Dermis blood vessel endothelial cell (primary cell): ENCODE measurements around the gene MDC1. TPM values are rescaled to one million over a fixed set of nuclear protein-coding genes. Genes with fewer than 3 reads are reported as not detected.
"Not testable (repeated sequence)": the region's sequence is repeated elsewhere in the genome, so short reads cannot be mapped to it uniquely, and the experiment has no call there.

ENCODE experiments used
- DNase-seq: peaks from one replicate; pipeline ENCODE4 v3.0.0; 2010
- total RNA-seq: library from RNA; depleted of rRNA; stranded (reverse); fragments of >200 nt; gene quantifications from 2 replicates; pipeline ENCODE4 v1.2.3, GENCODE V29; 2014

Gene MDC1
- total RNA-seq, 1 donor from 2014 or later: 6.3 TPM

DNA sequence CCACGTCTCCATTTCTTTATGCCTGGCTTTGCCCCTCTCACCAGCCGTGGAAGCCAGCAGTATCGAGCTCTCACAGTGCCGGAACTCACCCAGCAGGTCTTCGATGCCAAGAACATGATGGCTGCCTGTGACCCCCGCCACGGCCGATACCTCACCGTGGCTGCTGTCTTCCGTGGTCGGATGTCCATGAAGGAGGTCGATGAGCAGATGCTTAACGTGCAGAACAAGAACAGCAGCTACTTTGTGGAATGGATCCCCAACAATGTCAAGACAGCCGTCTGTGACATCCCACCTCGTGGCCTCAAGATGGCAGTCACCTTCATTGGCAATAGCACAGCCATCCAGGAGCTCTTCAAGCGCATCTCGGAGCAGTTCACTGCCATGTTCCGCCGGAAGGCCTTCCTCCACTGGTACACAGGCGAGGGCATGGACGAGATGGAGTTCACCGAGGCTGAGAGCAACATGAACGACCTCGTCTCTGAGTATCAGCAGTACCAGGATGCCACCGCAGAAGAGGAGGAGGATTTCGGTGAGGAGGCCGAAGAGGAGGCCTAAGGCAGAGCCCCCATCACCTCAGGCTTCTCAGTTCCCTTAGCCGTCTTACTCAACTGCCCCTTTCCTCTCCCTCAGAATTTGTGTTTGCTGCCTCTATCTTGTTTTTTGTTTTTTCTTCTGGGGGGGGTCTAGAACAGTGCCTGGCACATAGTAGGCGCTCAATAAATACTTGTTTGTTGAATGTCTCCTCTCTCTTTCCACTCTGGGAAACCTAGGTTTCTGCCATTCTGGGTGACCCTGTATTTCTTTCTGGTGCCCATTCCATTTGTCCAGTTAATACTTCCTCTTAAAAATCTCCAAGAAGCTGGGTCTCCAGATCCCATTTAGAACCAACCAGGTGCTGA lies 7.0 kb upstream of the MDC1 start:
- DNase-seq: peak; percentile 33

DNA sequence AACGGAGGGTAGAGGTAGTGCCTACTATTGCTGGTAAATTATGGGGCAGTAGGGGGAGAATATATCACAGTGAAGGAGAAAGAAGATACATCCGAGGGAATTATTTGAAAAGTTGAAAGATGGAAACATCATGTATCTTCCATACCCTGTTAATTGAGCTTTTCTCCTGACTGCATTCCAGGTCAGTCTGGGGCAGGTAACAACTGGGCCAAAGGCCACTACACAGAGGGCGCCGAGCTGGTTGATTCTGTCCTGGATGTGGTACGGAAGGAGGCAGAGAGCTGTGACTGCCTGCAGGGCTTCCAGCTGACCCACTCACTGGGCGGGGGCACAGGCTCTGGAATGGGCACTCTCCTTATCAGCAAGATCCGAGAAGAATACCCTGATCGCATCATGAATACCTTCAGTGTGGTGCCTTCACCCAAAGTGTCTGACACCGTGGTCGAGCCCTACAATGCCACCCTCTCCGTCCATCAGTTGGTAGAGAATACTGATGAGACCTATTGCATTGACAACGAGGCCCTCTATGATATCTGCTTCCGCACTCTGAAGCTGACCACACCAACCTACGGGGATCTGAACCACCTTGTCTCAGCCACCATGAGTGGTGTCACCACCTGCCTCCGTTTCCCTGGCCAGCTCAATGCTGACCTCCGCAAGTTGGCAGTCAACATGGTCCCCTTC lies 6.2 kb upstream of the MDC1 start:
- not testable (repeated sequence) for DNase-seq

DNA sequence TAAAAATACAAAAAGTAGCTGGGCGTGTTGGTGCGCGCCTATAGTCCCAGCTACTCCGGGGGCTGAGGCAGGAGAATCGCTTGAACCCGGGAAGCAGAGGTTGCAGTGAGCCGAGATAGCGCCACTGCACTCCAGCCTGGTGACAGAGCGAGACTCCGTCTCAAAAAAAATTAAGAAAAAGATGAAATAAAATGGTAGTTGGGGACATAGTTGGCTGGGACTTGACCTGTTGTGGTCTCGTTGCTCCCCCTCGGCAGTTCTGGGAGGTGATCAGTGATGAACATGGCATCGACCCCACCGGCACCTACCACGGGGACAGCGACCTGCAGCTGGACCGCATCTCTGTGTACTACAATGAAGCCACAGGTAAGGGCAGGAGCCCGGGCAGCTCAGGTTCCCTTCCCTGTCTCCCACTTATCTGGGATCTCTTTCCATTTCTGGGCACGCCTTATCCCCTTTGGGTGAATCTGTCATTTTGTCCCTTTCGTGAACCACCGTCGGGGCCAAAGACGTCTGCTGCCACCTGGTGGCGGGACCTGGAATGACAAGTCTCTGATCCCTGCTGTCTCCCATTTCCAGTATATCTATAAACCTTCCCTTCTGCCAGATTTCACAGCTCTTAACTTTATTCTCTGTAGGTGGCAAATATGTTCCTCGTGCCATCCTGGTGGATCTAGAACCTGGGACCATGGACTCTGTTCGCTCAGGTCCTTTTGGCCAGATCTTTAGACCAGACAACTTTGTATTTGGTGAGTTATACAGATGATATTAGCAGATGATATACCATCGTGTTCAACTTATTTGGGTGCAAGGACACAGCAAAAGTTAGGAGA lies 5.4 kb upstream of the MDC1 start:
- peak; percentile 88 for DNase-seq

DNA sequence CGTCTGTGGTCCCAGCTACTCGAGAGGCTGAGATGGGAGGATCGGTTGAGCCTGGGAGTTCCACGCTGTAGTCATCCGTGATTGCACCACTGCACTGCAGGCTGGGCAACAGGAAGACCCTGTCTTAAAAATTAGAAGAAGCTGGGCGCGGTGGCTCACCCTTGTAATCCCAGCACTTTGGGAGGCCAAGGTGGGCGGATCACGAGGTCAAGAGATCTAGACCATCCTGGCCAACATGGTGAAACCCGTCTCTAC lies 4.9 kb upstream of the MDC1 start:
- peak; percentile 16 for DNase-seq

DNA sequence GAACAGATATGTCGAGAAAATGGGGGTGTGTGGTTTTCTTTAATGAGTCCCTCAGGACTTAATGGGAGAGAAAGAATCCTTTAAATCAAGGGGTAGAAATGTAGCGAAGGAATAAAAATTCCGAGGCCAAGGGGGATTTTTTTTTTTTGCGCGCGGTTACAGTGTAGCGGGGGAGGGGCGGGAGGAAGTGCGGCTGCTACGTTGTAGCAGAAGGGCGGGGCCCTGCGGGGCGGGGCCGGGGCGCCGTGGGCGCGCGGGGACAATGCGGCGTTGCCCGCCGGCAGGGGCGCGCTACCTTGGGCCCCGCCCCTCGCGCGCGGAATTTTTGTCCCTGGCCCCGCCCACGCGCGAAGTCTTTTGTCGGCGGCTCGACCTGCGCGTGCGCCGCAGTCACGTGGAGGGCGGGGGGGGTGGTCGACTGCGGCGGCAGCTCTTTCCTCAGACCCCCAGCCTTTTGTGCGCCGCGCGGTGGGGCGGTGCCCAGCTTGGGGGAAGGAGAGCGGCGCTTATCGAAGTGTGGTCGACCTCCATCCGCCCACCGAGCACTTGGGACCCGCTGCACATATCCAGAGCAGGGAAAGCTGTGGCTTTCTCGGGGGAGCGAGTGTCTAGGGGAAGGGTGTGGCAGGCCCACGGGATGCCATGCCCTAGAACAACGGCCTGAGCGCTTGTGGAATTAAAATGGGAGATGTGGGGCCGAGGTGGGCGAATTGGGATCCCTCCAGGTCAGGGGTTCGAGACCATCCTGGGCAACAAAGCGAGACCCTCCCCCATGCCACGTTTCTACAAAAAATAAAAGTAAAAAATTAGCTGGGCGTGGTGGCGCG lies 4.3 kb upstream of the MDC1 start:
- DNase-seq: peak; percentile 94

GRCh38 chr6:30720738-30721197 lies 3.7 kb upstream of the MDC1 start:
- DNase-seq: peak; percentile 71

DNA sequence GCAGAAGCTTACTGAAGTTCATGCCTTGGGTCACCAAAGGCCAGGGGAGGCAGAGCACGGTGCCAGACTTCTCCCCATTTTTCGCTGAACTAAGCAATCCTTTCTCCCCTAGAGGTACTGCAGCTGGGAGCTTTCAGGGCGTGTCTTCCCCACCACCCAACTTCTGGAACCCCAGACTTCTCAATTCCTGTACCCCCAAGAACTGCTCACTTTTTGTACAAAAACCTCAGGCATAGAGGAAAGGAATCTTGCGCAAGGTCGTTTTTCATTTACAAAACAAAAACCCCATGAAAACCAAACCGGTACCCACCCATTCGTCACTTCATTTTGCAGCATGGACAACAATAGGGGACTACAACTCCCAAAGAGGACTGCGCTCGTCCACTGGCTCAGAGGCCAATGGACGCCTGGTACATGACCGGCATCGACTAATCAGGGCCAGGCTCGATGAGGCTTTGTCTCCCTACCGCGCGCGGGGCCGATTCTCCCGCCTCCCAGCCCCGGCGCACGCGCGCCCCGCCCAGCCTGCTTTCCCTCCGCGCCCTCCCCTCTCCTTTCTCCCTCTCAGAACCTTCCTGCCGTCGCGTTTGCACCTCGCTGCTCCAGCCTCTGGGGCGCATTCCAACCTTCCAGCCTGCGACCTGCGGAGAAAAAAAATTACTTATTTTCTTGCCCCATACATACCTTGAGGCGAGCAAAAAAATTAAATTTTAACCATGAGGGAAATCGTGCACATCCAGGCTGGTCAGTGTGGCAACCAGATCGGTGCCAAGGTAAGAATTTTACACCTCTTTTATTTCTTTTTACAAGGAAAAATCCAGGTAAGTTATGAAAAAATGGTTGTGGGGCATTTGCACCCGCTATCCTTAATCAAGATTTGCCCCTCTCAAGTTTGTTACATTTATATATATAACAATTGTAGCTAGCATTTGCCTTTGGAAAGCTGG lies 3.0 kb upstream of the MDC1 start, which contains the start of gene TUBB:
TUBB (plus strand) TSS at position 562 of the 947 bp plus-strand sequence; CDS start at position 717, 155 bp downstream.
- peak; percentile 98 for DNase-seq

DNA sequence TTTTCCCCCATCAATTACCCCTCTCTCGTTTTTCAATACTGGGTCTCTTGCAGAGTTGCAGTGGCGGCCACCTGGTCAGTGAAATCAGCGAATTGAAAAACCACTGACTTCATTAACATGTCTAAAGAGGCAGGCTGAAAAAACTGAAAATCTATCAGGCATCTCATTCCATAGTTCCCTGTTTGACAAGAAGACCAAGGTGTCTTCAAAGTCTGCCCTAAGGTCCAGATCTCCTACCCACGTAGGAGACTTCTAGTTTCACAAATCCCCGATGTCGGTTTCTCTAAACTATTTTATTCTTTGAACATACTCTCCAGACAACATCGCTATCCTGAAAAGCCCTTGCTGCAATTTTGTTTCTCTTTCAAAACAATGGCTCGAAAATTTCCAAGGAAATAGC lies 2.3 kb upstream of the MDC1 start:
- no peak for DNase-seq

DNA sequence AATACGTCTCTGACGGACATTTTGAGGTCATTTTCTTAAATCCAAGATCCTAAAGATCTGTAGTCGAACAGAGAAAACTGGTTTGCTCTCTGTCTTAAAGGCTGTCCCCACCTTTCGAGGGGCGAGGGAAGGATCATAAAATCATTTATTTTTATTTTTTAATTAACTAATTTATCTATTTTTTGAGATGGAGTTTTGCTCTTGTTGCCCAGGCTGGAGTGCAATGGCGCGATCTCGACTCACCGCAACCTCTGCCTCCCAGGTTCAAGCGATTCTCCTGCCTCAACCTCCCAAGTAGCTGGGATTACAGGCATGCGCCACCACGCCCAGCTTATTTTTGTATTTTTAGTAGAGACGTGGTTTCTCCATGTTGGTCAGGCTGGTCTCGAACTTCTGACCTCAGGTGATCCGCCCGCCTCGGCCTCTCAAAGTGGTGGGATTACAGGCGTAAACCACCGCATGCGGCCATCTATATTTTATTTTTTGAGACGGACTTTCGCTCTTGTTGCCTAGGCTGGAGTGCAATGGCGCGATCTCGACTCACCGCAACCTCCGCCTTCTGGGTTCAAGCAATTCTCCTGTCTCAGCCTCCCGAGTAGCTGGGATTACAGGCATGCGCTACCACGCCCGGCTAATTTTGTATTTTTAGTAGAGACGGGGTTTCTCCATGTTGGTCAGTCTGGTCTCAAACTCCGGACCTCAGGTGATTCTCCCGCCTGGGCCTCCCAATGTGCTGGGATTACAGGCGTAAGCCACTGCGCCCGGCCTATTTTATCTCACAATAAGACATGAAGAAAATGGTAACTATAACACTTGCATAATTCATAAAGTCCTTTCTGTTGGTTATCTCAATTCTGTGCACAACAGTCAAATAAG lies 1.0 kb upstream of the MDC1 start:
- DNase-seq: not testable (repeated sequence)

DNA sequence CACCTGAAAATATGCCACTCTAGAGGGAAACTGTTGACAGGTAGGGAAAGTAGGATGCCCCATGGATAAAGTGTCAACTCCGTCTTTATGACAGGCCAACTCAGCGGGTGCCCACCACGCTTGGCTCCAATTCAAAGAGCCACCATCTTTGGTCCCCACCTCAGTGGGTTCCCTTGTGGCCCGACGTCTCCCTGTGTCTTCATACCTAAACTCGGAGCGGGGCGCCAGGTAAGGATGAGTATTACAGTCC lies 277 bp downstream of the MDC1 start:
- DNase-seq: no peak

DNA sequence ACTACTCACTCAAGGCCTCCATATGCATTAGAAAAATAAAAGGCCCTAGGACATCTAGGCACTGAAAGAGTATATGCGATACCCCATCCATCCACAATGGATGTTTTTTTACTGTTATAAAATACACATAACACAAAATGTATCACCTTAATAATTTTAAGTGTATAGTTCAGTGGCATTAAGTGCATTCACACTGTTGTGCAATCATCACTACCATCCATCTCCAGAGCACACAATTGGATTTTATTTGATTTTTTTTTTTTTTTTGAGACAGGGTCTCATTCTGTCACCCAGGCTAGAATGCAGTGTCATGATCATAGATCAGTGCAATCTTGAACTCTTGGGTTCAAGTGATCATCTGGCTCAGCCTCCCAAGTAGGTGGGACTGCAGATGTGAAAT lies 2.8 kb downstream of the MDC1 start:
- DNase-seq: no peak

GRCh38 chr6:30712441-30712945 lies 4.6 kb downstream of the MDC1 start:
- DNase-seq: no peak

DNA sequence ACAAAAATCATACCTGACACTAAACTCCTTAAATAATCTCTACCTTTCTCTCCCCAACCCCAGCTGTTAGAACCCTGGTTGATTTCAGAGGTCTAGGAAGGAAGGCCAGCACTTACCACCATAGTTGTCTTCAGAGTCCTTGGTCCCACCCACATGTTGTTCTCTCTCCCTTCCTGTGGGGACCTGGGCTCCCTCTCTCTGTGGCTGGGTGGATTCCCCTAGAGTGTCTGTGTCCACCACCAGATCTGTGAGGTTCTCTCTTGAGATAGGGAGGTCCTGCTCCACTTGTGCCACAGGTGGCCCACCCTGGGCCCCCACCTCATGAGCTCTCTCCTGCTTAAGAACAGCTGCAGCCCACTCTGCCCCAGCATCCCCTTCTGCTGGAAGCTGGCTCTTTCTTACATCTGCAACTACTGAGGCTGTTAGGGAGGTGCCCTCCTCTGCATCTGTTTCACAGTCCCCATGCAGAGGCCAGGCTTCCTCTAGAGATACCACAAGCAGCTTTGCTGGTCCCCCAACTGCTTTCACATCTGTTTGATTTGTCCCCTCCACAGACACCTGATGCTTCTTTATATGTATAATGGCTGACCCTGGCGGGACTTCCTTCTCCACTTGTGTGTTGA lies 5.2 kb downstream of the MDC1 start:
- no peak for DNase-seq

GRCh38 chr6:30709101-30709868 lies 7.8 kb downstream of the MDC1 start:
- DNase-seq: no peak

DNA sequence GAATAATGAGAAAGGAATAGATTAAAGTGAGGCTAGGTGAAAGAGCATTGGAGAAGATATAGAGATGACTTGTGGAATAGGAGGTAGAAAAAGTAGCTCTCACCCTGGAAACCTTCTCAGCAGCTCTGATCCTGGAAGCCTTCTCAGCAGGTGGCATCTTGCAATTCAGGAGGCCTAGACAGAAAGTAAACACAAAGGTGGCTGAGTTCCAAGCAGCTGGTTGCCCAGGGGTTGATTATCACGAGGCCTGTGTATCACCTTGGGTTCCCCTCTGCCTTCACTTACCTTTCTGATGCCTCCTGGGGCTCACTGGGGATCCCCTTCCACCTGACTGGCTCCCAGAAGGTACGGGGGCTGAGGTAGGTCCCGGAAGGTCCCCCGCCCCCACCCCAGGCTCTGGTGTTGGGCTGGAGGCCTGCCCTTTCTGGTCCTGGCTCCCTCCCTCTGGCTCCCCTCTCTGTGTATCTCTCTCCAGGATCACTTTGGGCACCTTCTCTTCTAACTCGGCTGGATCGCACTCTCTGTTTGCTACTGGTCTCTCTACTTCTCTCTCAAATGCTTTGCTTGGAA lies 9.7 kb downstream of the MDC1 start:
- no peak for DNase-seq

GRCh38 chr6:30705620-30706019 lies 11.5 kb downstream of the MDC1 start:
- no peak for DNase-seq

DNA sequence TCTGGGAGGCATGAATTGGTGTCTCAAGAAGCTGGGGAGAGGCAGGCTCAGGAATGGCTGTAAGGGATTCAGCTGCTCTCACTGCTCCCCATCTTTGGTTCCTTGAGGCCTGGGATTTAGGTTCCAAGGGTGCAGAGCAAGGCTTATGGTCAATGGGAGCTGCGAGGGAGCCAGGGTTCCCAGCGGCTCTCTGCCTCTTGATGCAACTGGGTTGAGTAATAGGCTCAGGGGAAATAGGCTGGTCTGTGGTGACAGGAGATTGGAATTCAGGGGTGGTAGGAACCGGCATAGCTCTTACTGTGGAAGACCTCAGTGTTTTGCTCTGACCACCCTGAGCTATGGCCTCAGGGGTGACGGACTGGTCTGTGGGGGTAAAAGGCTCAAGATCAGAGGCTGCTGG lies 13.3 kb downstream of the MDC1 start:
- no peak for DNase-seq

DNA sequence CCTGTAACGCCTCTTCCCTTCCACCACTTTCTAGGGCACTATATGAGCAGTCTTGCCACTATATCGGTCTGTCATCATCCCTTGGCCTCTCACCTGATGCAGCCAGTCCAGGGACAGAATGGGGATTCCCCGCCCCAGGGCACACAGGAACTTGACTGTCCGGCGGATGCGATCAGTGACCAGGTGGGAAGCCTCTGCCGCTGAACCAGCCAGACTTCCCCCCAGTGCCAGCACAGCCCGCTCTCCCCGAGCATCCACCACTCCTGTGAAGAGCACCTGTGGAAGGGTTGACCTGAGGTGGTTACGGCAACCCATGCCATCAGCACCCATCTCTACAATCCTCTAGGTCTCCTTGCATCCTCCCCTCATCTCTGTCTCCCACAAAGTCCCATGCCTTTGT lies 14.1 kb downstream of the MDC1 start:
- no peak for DNase-seq
